AG09319 (cell line): ENCODE results near the gene DEXI.

ENCODE experiments used
- DNase-seq: peaks from one replicate; pipeline ENCODE4 v3.0.0-alpha.2; 2010; ENCODE audit warnings: low read depth; ENCODE audit errors: extremely low read depth
- CTCF ChIP-seq: IDR thresholded peaks from 2 replicates; pipeline ENCODE4 v1.5.1; 2011; ENCODE audit warnings: low read depth, mild to moderate bottlenecking, inconsistent platforms, low read length, moderate library complexity

Gene DEXI

GRCh38 chr16:10934325-10935107 is 7.8 kb downstream of the DEXI start:
- no peak for TF ChIP-seq CTCF
- DNase-seq, result no peak

- no peak for TF ChIP-seq CTCF
- no peak for DNase-seq
These were observed 8.4 kb downstream of the DEXI start for GRCh38 chr16:10933865-10934264.

GRCh38 chr16:10932959-10933710 is 9.1 kb downstream of the DEXI start:
- DNase-seq, result no peak

GRCh38 chr16:10931977-10932632 is 10.2 kb downstream of the DEXI start:
- no peak for DNase-seq
- TF ChIP-seq CTCF, result no peak

More at GRCh38 chr16:10932959-10933710, 9.1 kb downstream of the DEXI start:
- no peak for TF ChIP-seq CTCF

GRCh38 chr16:10931134-10931533 is 11.1 kb downstream of the DEXI start:
- no peak for TF ChIP-seq CTCF
- no peak for DNase-seq

- TF ChIP-seq CTCF, result no peak
- no peak for DNase-seq
These were observed 11.5 kb downstream of the DEXI start for GRCh38 chr16:10930755-10931093.
